ENCODE measurements around the gene TRIM24. TPM values are rescaled to one million over a fixed set of nuclear protein-coding genes. Genes with fewer than 3 reads are reported as not detected.

The TRIM24 gene
- total RNA-seq, 4 donors from 2014 or later = 12.1 to 26.9 (median 19.6) TPM

DNA sequence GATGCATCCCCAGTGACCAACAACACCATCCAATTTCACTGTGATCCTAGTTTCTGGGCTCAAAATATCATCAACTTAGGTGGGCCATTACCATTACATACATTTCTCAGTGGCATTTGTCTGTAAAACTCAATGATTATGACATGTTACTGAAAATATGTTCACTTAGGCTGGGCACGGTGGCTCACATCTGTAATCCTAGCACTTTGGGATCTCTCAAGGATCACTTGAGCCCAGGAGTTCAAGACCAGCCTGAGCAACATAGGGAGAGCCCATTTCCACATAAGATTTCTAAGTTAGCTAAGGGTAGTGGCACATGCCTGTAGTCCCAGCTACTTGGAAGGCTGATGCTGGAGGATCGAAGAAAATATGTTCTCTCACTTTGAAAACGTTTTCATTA is 91.0 kb downstream of the TRIM24 start:
- no peak overlapping the region for H3K4me3 ChIP-seq
- intact Hi-C loops (cut with DNase I; ENCODE audit: low total_unique reads) = no loop called here
- H3K27me3 ChIP-seq = no peaks in the 10 kb centered on the region
- no peak overlapping the region for H3K27ac ChIP-seq
- in situ Hi-C loops (cut with MboI; ENCODE audit: low pct_ligation_motif_present in 1 of 4, low pct_unique_long_range_greater_than_20kb in 1 of 4, low sequenced_read_pairs in 3 of 4) = no loop called here
- peaks cover 6 to 13% of the 10 kb centered on the region in 2 donors for H3K9me3 ChIP-seq
- WGBS, 2 donors (ENCODE audit: low coverage in 1 of 2) = 99 to 100% methylated on average over 2 to 3 of the region's 3 CpGs
- no peak for TF ChIP-seq POLR2A (IDR thresholded peaks at IDR 0.05)
- no peak for TF ChIP-seq CTCF (IDR thresholded peaks at IDR 0.05)
- no peak for TF ChIP-seq POLR2AphosphoS5 (IDR thresholded peaks at IDR 0.05)
- TF ChIP-seq EP300 (IDR thresholded peaks at IDR 0.05; ENCODE audit: low read depth) = no peak
- H3K36me3 ChIP-seq = peaks cover 0 to 74% (median 36%) of the 10 kb centered on the region in 4 donors
- no peaks in the 10 kb centered on the region for H3K4me1 ChIP-seq
- DNase-seq = no peak

- H3K4me3 ChIP-seq = no peak overlapping the region
- no peaks in the 10 kb centered on the region for H3K4me1 ChIP-seq
- no peak overlapping the region for H3K27ac ChIP-seq
- in situ Hi-C loops (cut with MboI; ENCODE audit: low pct_ligation_motif_present in 1 of 4, low pct_unique_long_range_greater_than_20kb in 1 of 4, low sequenced_read_pairs in 3 of 4) (no loop called here), intact Hi-C loops (cut with DNase I; ENCODE audit: low total_unique reads) (no loop called here)
- no peak for TF ChIP-seq CTCF (IDR thresholded peaks at IDR 0.05)
- no peak for TF ChIP-seq POLR2AphosphoS5 (IDR thresholded peaks at IDR 0.05)
- TF ChIP-seq EP300 (IDR thresholded peaks at IDR 0.05; ENCODE audit: low read depth) = no peak
- peaks cover 0 to 84% (median 41%) of the 10 kb centered on the region in 4 donors for H3K36me3 ChIP-seq
- peaks cover 33 to 35% of the 10 kb centered on the region in 2 donors for H3K9me3 ChIP-seq
- no peaks in the 10 kb centered on the region for H3K27me3 ChIP-seq
- no peak for DNase-seq
- WGBS, 2 donors (ENCODE audit: low coverage in 1 of 2) = 99 to 100% methylated on average over 3 to 4 of the region's 4 CpGs
Measured at GRCh38 chr7:138553805-138554204, 93.7 kb downstream of the TRIM24 start.

- DNase-seq = no peak
- TF ChIP-seq POLR2A (IDR thresholded peaks at IDR 0.05) (no peak), EP300 (IDR thresholded peaks at IDR 0.05; ENCODE audit: low read depth) (no peak), POLR2AphosphoS5 (IDR thresholded peaks at IDR 0.05) (no peak), CTCF (IDR thresholded peaks at IDR 0.05) (no peak)
- Histone ChIP-seq H3K9me3 (peaks cover 35 to 39% of the 10 kb centered on the region in 2 donors), H3K27me3 (no peaks in the 10 kb centered on the region), H3K4me1 (no peaks in the 10 kb centered on the region), H3K27ac (no peak overlapping the region), H3K36me3 (peaks cover 0 to 93% (median 43%) of the 10 kb centered on the region in 4 donors), H3K4me3 (no peak overlapping the region)
- intact Hi-C loops (cut with DNase I; ENCODE audit: low total_unique reads) = no loop called here
- in situ Hi-C loops (cut with MboI; ENCODE audit: low pct_ligation_motif_present in 1 of 4, low pct_unique_long_range_greater_than_20kb in 1 of 4, low sequenced_read_pairs in 3 of 4) = no loop called here
- 93 to 100% methylated on average over 1 to 4 of the region's 4 CpGs for WGBS, 2 donors (ENCODE audit: low coverage in 1 of 2)
Measured at GRCh38 chr7:138554674-138555073, 94.6 kb downstream of the TRIM24 start.

GRCh38 chr7:138555684-138556083 is 95.6 kb downstream of the TRIM24 start:
- H3K27ac ChIP-seq = no peak overlapping the region
- H3K4me3 ChIP-seq = no peak overlapping the region
- in situ Hi-C loops (cut with MboI; ENCODE audit: low pct_ligation_motif_present in 1 of 4, low pct_unique_long_range_greater_than_20kb in 1 of 4, low sequenced_read_pairs in 3 of 4) (no loop called here), intact Hi-C loops (cut with DNase I; ENCODE audit: low total_unique reads) (no loop called here)
- peaks cover 35 to 39% of the 10 kb centered on the region in 2 donors for H3K9me3 ChIP-seq
- WGBS, 2 donors (ENCODE audit: low coverage in 1 of 2) = 97% methylated on average over 4 of the region's 4 CpGs; no CpG with 5 or more reads in 1 of the 2 donors
- TF ChIP-seq CTCF (IDR thresholded peaks at IDR 0.05) (no peak), POLR2AphosphoS5 (IDR thresholded peaks at IDR 0.05) (no peak), POLR2A (IDR thresholded peaks at IDR 0.05) (no peak), EP300 (IDR thresholded peaks at IDR 0.05; ENCODE audit: low read depth) (no peak)
- no peaks in the 10 kb centered on the region for H3K27me3 ChIP-seq
- no peak for DNase-seq
- no peaks in the 10 kb centered on the region for H3K4me1 ChIP-seq
- peaks cover 0 to 100% (median 44%) of the 10 kb centered on the region in 4 donors for H3K36me3 ChIP-seq
